GM12878 (cell line): ENCODE measurements around the gene STK4. TPM values are rescaled to one million over a fixed set of nuclear protein-coding genes. Genes with fewer than 3 reads are reported as not detected.

ENCODE experiments used
- ATAC-seq: fragments of 200-7000 bp; cut with Tn5 transposase; 3 replicates; pipeline ENCODE4 v1.9.1; 2020; ENCODE audit warnings: mild to moderate bottlenecking, moderate library complexity
- BruUV-seq: library from RNA; stranded (reverse); fragments of 400-500 nt; replicated peaks from 2 replicates; lab custom pipeline; 2021; lab: Mats Ljungman, UMichigan
- CTCF ChIA-PET: fragments of 300-600 bp; sonication (Branson Sonifier 250); formaldehyde crosslinking; extraction: SDS; loops from one replicate; lab custom pipeline; 2021; ENCODE audit warnings: inconsistent platforms; lab: Yijun Ruan, JAX
- POLR2A ChIA-PET: fragments of 350-600 bp; formaldehyde crosslinking; extraction: SDS; loops from one replicate; lab custom pipeline; 2021; ENCODE audit warnings: inconsistent platforms; lab: Charles Lee
- RAD21 ChIA-PET: fragments of 300-600 bp; sonication (Branson Sonifier 250); formaldehyde crosslinking; loops from one replicate; lab custom pipeline; 2023; ENCODE audit warnings: antibody characterized with exemption; ENCODE audit not compliant: unreplicated experiment; lab: Charles Lee
- SMC1A ChIA-PET: fragments of 300-600 bp; sonication (Branson Sonifier 250); formaldehyde crosslinking; loops from one replicate; lab custom pipeline; 2023; ENCODE audit not compliant: unreplicated experiment, uncharacterized antibody; lab: Charles Lee
- DNase-seq: peaks from one replicate; pipeline ENCODE4 v3.0.0-alpha.2; 2011; ENCODE audit warnings: low read depth, low spot score
- FAIRE-seq: peaks from 3 replicates; lab custom pipeline; 2011; peaks lifted over from hg19 to GRCh38; lab: Jason Lieb, UNC
- H2AFZ ChIP-seq: 2 replicates; pipeline ENCODE4 v1.6.0; 2011; ENCODE audit warnings: low read depth, low read length, control low read depth; ENCODE audit not compliant: control insufficient read depth
- H3K27ac ChIP-seq: 2 replicates; pipeline ENCODE4 v1.5.1; 2011; ENCODE audit warnings: control low read depth; ENCODE audit not compliant: control insufficient read depth, insufficient read depth
- H3K27me3 ChIP-seq, 2 experiments: replicated peaks in 1 of 2; 2 replicates each; pipeline versions ENCODE4 v1.6.0 to v1.6.1; 2011; ENCODE audit warnings: low read length in 1 of 2; ENCODE audit not compliant: control insufficient read depth in 2 of 2, insufficient read depth in 2 of 2
- H3K36me3 ChIP-seq, 2 experiments: 2 replicates each; pipeline ENCODE4 v1.5.1; 2011; ENCODE audit warnings: low read length in 1 of 2; ENCODE audit not compliant: control insufficient read depth in 2 of 2, insufficient read depth in 2 of 2
- H3K4me1 ChIP-seq: 2 replicates; pipeline ENCODE4 v1.6.1; 2011; ENCODE audit warnings: mild to moderate bottlenecking, low read length, moderate library complexity, mixed read lengths; ENCODE audit not compliant: control insufficient read depth, insufficient read depth
- H3K4me2 ChIP-seq: 2 replicates; pipeline ENCODE4 v1.6.0; 2011; ENCODE audit warnings: control low read depth; ENCODE audit not compliant: control insufficient read depth, insufficient read depth
- H3K4me3 ChIP-seq: fragments of 200-600 bp; sonication (generic); 2 replicates; pipeline ENCODE4 v1.5.1; 2016
- H3K79me2 ChIP-seq: 2 replicates; pipeline ENCODE4 v1.6.0; 2011; ENCODE audit warnings: low read length; ENCODE audit not compliant: control insufficient read depth, insufficient read depth
- H3K9ac ChIP-seq: 2 replicates; pipeline ENCODE4 v1.8.0; 2011; ENCODE audit warnings: low read length, control low read depth, mixed read lengths; ENCODE audit not compliant: control insufficient read depth, insufficient read depth
- H3K9me3 ChIP-seq: replicated peaks from 3 replicates; pipeline ENCODE4 v1.5.1; 2011; ENCODE audit warnings: mild to moderate bottlenecking, low read length; ENCODE audit not compliant: control insufficient read depth, insufficient read depth
- H4K20me1 ChIP-seq: 2 replicates; pipeline ENCODE4 v1.6.0; 2011; ENCODE audit not compliant: control insufficient read depth, insufficient read depth
- CBX3 ChIP-seq: fragments of 200-600 bp; sonication (generic); IDR thresholded peaks from 2 replicates; pipeline ENCODE4 v1.6.1; 2016; ENCODE audit warnings: low read depth, borderline replicate concordance
- EP300 ChIP-seq, 2 experiments: fragments of 150-350 bp in 1 of 2; IDR thresholded peaks; 2 replicates each; pipeline ENCODE4 v1.6.1; 2011 to 2012; ENCODE audit warnings: low read depth in 2 of 2, low read length in 2 of 2, borderline replicate concordance in 1 of 2, improper control_type of control experiment in 1 of 2, inconsistent platforms in 1 of 2; ENCODE audit not compliant: control insufficient read depth in 1 of 2
- ESRRA ChIP-seq: IDR thresholded peaks from 2 replicates; pipeline ENCODE4 v1.6.1; 2012; ENCODE audit warnings: mild to moderate bottlenecking, low read length, improper control_type of control experiment
- FOXK2 ChIP-seq: fragments of 450-650 bp; IDR thresholded peaks from 2 replicates; pipeline ENCODE4 v1.6.1; 2017; ENCODE audit warnings: mild to moderate bottlenecking, moderate library complexity
- IKZF1 ChIP-seq: fragments of 450-650 bp; conservative IDR thresholded peaks from 2 replicates; pipeline ENCODE4 v1.6.1; 2017; ENCODE audit warnings: antibody characterized with exemption, mild to moderate bottlenecking
- JUNB ChIP-seq: IDR thresholded peaks from 2 replicates; pipeline ENCODE4 v1.6.1; 2016; ENCODE audit warnings: antibody characterized with exemption, mild to moderate bottlenecking
- MEF2B ChIP-seq: fragments of 450-650 bp; IDR thresholded peaks from 2 replicates; pipeline ENCODE4 v1.6.1; 2018; ENCODE audit warnings: mild to moderate bottlenecking, moderate library complexity; ENCODE audit not compliant: partially characterized antibody, poor library complexity, severe bottlenecking
- NFYB ChIP-seq: IDR thresholded peaks from 2 replicates; pipeline ENCODE4 v1.6.1; 2011; ENCODE audit warnings: low read depth, mild to moderate bottlenecking, low read length, improper control_type of control experiment, moderate library complexity; ENCODE audit not compliant: insufficient read depth
- POLR2A ChIP-seq: IDR thresholded peaks from 2 replicates; pipeline ENCODE4 v1.6.1; 2011; ENCODE audit warnings: low read depth, mild to moderate bottlenecking, low read length
- POLR2AphosphoS2 ChIP-seq: IDR thresholded peaks from 2 replicates; pipeline ENCODE4 v1.6.1; 2011; ENCODE audit warnings: low read depth, mild to moderate bottlenecking, low read length, improper control_type of control experiment, moderate library complexity
- POU2F2 ChIP-seq: IDR thresholded peaks from 3 replicates; pipeline ENCODE4 v1.6.1; 2011; ENCODE audit warnings: low read depth, mild to moderate bottlenecking, low read length, borderline replicate concordance
- SIN3A ChIP-seq: IDR thresholded peaks from 2 replicates; pipeline ENCODE4 v1.6.1; 2012; ENCODE audit warnings: low read depth, low read length, improper control_type of control experiment
- TARDBP ChIP-seq: IDR thresholded peaks from 2 replicates; pipeline ENCODE4 v1.6.1; 2016; ENCODE audit warnings: borderline replicate concordance
- YY1 ChIP-seq: IDR thresholded peaks from 2 replicates; pipeline ENCODE4 v1.6.1; 2011; ENCODE audit warnings: low read depth, mild to moderate bottlenecking, low read length
- ZBED1 ChIP-seq: IDR thresholded peaks from 2 replicates; pipeline ENCODE4 v1.6.1; 2016; ENCODE audit warnings: borderline replicate concordance
- ZNF24 ChIP-seq: fragments of 450-650 bp; IDR thresholded peaks from 2 replicates; pipeline ENCODE4 v1.6.1; 2017; ENCODE audit warnings: antibody characterized with exemption, mild to moderate bottlenecking
- ZNF622 ChIP-seq: fragments of 450-650 bp; IDR thresholded peaks from 2 replicates; pipeline ENCODE4 v1.6.1; 2017; ENCODE audit warnings: mild to moderate bottlenecking, inconsistent platforms
- WGBS: methylation state at CpG from one replicate; pipeline ENCODE4 v1.1.6; 2016; ENCODE audit warnings: low lambda C conversion rate; ENCODE audit not compliant: insufficient replicate concordance, insufficient coverage; ENCODE audit errors: missing lambda C conversion rate; 5-methylcytosine and 5-hydroxymethylcytosine counted together
- in situ Hi-C: fragments of 300-500 bp; cut with MboI; formaldehyde crosslinking; loops from 9 replicates; pipeline ENCODE4 v1.14.3; 2018; ENCODE audit warnings: mixed read lengths
- intact Hi-C: fragments of 100-400 bp; cut with micrococcal nuclease; formaldehyde crosslinking; loops from one replicate; pipeline ENCODE4 v1.14.2; 2022; ENCODE audit not compliant: unreplicated experiment
- polyA plus RNA-seq, 11 experiments: library from polyadenylated mRNA; depleted of rRNA in 4 of 11; unstranded in 6 of 11; stranded (reverse) in 5 of 11; fragments of >200 nt; fragmentation: Nextera tagmentation in 4 of 11; fragmentation: Illumina TruSeq in 1 of 11; extraction: Ambion mirVana in 4 of 11; extraction: Trizol in 1 of 11; gene quantifications; 1 replicate in 1 of 11; 2 replicates in 10 of 11; pipeline versions ENCODE4 v1.2.1 to v1.2.3, GENCODE V29; 2011 to 2016; ENCODE audit warnings: inconsistent platforms in 2 of 11, missing spikeins in 2 of 11, low read depth in 1 of 11
- total RNA-seq, 4 experiments: library from RNA; depleted of rRNA in 3 of 4; stranded (reverse); fragments of >200 nt in 3 of 4; fragmentation: Illumina TruSeq in 1 of 4; extraction: Trizol in 1 of 4; gene quantifications; 2 replicates each; pipeline versions ENCODE4 v1.2.1 to v1.2.3, GENCODE V29; 2013 to 2021
- TF ChIP-seq, protein P1 (sequence below): fragments of 450-650 bp; IDR thresholded peaks from 2 replicates; pipeline ENCODE4 v1.6.1; 2017; ENCODE audit warnings: mild to moderate bottlenecking, low read depth, inconsistent platforms; ENCODE audit not compliant: poor library complexity, severe bottlenecking
- TF ChIP-seq, protein P2 (sequence below): IDR thresholded peaks from 2 replicates; pipeline ENCODE4 v1.6.1; 2011; ENCODE audit warnings: low read depth, mild to moderate bottlenecking, low read length, moderate library complexity, borderline replicate concordance; ENCODE audit errors: extremely low read depth

The STK4 gene
- total and polyA plus RNA-seq, 10 of the 15 experiments (the other 5 are each of a cell fraction or from before 2014, with no cell fraction given) = 24.0 to 135 (median 89.7) TPM

DNA sequence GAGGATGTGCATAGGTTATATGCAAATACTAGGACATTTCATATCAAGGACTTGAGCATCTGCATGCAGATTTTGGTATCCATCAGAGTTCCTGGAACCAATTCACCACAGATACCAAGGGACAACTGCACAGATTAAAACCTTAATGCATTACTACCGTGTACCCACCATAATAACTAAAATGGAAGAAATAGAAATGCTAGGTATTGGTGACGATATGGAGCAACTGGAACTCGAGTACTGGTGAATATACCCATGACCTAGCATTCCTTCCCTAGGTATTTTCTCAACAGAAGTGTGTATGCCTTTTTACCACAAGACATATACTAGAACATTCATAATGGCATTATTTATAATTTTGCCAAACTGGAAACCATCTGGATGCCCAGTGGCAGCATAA lies 116.2 kb downstream of the STK4 start (continued):
- TF ChIP-seq NFYB (no peak), POLR2A (no peak)
- TF ChIP-seq, all 136 proteins: peak for 0

DNA sequence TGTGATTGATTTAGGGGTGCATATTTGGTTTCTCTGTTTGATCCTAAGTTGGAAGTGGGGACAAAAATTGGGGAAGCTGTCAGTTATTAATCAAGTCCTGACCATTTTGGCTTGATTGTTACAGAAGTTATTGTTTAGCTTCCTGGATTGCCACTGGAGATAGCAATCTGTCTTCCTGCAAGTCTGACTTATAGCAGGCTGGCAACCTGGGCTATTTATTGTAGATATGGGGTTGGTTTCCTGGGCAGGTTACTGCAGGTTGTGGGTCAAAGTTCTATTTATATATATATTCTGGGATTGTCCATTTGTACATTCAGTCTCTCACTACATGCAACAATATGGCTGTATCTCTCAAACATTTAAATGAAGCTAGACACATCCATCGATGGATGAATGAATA lies 116.8 kb downstream of the STK4 start:
- RAD21 ChIA-PET = interaction anchor here (1.3 kb wide), 1 partner anchor 39 kb away, joined by 5 read pairs; no protein-coding TSS in a partner anchor
- Histone ChIP-seq H3K79me2 (no peaks in the 10 kb centered on the region), H3K4me3 (no peak overlapping the region), H4K20me1 (no peaks in the 10 kb centered on the region), H3K9me3 (no peaks in the 10 kb centered on the region; the same call in 2 of the 3 replicates), H3K27ac (no peak overlapping the region), H3K27me3 (no peaks in the 10 kb centered on the region), H3K4me2 (no peak overlapping the region), H2AFZ (no peak overlapping the region), H3K36me3 (peaks cover 0 to 7% of the 10 kb centered on the region in 2 experiments; a peak in 2 of 4 replicates), H3K9ac (no peak overlapping the region), H3K4me1 (no peaks in the 10 kb centered on the region)
- in situ Hi-C loops = no loop called here
- CTCF ChIA-PET = interaction anchor here (0.7 to 2.2 kb wide), 6 partner anchors 11 to 211 kb away, joined by 3 to 12 read pairs (median 4); no protein-coding TSS in a partner anchor
- no peak for DNase-seq
- WGBS = 42% methylated on average over 1 of the region's 1 CpG
- FAIRE-seq = no peak
- intact Hi-C loops = no loop called here
- POLR2A ChIA-PET = interaction anchor here (0.7 kb wide), 1 partner anchor 199 kb away, joined by 3 read pairs; no protein-coding TSS in a partner anchor
- no TSS peak for BruUV-seq
- SMC1A ChIA-PET = interaction anchor here (0.7 to 1.6 kb wide), 6 partner anchors 11 to 39 kb away, joined by 3 to 5 read pairs (median 3); no protein-coding TSS in a partner anchor
- ATAC-seq = no peak
- TF ChIP-seq ZNF24 (no peak), POLR2AphosphoS2 (no peak), FOXK2 (no peak), MEF2B (no peak), ESRRA (no peak), ZBED1 (no peak), IKZF1 (no peak), SIN3A (no peak), JUNB (no peak), CBX3 (no peak), POU2F2 (no peak), YY1 (no peak), ZNF622 (no peak), EP300 (IDR thresholded peaks at IDR 0.05; ENCODE audit: borderline replicate concordance in 1 of 2, control insufficient read depth in 1 of 2, low read depth in 2 of 2, low read length in 2 of 2) (no peak), TARDBP (no peak)
- TF ChIP-seq, protein P1, sequence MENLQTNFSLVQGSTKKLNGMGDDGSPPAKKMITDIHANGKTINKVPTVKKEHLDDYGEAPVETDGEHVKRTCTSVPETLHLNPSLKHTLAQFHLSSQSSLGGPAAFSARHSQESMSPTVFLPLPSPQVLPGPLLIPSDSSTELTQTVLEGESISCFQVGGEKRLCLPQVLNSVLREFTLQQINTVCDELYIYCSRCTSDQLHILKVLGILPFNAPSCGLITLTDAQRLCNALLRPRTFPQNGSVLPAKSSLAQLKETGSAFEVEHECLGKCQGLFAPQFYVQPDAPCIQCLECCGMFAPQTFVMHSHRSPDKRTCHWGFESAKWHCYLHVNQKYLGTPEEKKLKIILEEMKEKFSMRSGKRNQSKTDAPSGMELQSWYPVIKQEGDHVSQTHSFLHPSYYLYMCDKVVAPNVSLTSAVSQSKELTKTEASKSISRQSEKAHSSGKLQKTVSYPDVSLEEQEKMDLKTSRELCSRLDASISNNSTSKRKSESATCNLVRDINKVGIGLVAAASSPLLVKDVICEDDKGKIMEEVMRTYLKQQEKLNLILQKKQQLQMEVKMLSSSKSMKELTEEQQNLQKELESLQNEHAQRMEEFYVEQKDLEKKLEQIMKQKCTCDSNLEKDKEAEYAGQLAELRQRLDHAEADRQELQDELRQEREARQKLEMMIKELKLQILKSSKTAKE = no peak
- TF ChIP-seq, protein P2, sequence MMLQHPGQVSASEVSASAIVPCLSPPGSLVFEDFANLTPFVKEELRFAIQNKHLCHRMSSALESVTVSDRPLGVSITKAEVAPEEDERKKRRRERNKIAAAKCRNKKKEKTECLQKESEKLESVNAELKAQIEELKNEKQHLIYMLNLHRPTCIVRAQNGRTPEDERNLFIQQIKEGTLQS = no peak
